CD4-positive, alpha-beta T cell treated with Interleukin-15 for 4 hours (primary cell): ENCODE results near the gene SNRPA1.
A peak's percentile ranks its signal among the peaks of the same experiment; 100 is the strongest.

ENCODE experiments used
- DNase-seq: peaks from one replicate; pipeline ENCODE4 v3.0.0-alpha.2; 2020; ENCODE audit warnings: low spot score

SNRPA1 gene

DNA sequence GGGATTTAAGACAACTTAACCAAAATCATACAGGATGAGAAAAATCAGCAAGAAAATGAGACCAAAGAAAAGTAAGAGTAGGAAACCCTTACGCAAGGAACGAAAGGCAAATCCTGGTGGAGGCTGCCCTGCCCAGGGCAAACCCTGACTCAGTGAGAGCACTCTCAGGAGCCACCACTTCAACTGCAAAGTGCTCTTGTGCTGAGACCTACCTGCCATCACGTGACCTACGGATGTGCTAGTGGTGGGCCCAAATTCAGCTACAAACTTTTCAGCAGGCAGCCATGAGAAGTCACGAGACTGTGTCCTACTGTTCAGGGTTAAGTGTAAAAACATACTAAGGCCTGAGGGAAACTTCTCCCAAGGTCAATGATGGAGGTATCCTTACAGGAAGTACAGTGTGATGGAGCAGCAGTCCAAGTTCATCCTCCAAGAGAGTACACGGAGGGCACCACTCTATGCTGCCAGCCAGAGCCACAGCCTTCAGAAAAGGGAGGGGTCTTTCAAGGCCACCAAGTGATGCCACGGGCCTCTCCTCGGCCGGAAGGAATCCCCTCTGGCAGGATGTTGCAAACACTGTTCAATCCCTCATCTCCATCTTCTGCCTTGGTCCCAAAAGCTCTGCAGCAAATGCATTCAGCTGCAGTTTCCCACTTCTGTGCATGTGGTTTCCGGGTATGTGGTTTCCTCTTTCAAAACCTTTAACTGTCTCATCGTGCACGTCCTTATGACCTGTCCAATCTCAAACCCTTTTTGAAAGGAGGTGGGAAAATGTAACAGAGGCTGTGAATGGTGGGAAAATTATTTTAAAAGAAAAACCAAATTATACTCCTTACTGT is 52.7 kb downstream of the SNRPA1 start:
- DNase-seq: peak; percentile 71

DNA sequence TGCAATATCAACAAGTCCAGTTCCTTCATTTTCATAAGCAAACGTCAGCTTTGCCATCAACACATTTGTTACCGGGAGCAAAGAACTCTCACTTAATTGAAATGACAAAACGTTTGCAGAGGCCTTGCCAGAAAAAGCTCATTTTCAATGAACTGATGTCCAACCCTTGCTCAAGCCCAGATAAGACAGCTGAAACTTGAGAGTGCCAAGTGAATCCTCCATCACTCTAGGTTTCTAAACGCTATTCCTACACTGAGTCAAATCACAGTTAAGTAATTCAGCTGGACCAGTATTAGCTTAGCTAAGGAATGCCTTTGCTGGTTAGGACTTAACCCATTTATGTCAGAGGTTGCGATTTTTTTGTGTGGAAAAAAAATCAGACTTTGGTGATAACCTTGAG is 54.7 kb downstream of the SNRPA1 start:
- no peak for DNase-seq

DNA sequence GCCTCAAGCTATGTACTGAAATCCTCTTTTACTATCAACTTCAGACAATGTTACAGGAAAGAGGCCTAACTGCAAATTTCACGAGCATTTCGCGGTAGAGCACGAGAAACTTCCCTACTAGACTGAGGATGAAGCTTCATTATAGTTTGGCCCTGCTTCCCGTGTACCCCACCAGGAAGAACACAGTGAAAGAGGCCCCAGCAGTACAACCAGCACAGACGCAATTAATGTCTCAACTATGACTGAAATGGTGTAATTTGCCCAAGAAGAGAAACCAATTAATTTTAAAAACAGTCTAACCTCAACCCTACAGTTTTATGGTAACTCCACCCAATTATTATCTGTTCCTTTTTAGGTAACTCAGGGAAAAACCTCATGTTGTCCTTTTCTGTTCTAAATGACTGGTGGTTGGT is 55.3 kb downstream of the SNRPA1 start:
- DNase-seq: peak; percentile 9

DNA sequence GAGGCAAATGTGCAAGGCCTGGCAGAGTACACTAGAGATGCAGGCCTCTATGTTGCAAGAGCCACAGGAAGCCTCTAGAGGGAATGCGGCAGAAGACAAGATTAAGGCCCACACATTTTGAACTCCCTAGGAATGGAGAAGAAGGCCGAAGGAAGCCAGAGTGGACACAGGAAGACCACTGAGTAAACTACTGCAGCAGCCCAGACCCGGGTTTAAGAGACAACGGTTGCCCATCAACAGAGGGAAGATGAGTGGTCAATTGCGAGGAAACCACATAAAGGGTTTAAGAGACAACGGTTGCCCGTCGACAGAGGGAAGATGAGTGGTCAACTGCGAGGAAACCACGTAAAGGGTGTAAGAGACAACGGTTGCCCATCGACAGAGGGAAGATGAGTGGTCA is 57.8 kb downstream of the SNRPA1 start:
- no peak for DNase-seq

DNA sequence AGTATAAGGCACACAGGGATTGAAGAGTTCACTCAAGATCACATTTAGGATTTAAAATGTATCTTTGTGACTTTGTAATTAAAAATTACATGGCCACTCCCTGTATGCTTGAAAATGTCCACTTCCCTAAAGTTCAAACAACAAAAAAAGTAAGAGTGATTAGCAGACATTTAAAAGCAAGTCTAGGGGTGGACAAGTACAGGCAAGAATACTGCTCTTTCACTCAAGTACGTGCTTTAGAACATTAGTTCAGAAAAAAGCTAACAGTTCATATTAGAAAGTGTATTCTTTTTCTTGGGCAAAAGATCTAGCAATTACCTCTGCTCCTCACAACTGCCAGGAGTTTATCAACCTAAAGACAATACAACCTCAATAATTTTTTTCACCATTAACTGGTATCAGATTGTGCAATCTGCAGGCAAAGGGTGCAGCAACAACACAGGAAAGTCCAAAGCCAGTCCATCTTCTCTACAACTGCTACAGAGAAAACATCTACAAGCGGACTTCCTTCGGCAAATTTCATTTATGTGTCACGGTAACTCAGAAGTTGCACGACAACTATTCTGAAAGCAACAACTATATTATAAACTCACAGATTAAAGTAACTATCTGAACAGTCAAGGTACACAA is 61.3 kb downstream of the SNRPA1 start:
- no peak for DNase-seq

DNA sequence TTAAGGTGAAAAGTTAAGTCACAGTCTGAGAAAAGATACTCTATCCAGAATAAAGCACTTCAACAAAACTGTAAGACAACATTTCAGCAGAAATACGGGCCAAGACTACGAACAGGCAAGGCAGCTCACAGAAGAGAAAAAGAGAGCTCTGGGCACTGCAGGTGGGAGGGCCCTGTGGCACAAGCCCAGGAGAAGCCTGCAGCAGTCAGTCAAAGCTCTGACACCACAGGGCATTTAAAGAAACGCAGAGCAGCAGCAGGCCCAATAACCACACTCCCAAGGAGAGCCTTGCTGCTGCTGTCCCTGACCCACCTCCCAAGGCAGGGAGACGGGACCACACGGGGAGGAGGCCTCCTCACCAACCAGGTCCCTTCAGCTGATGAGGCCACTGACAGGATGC is 62.4 kb downstream of the SNRPA1 start:
- no peak for DNase-seq
